NCI-H82 (cell line): ENCODE measurements around the gene KIF2C.
"Not testable (repeated sequence)": the region's sequence is repeated elsewhere in the genome, so short reads cannot be mapped to it uniquely, and the experiment has no call there.

ENCODE experiments used
- DNase-seq: peaks from one replicate; lab custom pipeline; 2025; lab: John Stamatoyannopoulos, UW

Gene KIF2C

DNA sequence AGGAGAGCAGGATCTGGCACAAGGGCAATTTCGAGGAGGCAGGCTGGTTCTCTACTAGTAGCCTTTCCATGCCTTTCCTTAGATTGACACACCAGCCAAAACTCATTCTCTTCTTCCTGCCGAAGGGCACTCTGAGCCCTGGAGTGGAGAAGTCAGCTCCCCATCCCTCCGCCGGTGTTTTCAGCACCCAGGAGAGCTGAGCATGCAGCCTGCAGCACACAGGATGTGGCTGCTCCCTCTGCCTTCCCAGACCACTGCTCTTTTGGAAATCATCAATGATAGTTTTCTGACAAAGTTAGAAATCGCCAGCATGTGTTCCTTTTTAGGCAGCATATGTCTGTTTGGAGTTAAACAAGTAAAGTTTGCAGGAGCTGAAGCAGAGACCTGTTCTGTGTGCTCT, 20.3 kb upstream of the KIF2C start:
- no peak for DNase-seq

DNA sequence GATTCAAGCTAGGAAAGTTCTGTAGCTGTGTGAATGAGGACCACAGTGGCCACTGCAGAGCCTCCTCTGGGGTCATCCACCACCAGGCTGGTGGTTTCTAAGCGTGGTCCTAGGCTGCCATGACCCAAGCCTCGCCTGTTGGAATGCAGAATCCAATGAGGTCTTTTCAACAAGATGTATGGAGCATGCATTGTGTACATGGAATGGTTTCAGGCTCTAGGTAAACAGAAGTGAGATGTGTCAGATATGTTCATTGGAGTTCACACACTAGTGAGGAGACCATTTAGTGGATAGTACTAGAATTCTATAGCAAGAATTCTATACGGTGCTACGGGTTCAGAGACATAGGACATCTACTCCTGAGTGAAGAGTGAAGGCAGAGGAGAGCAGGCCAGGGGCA, 19.4 kb upstream of the KIF2C start:
- DNase-seq = no peak

DNA sequence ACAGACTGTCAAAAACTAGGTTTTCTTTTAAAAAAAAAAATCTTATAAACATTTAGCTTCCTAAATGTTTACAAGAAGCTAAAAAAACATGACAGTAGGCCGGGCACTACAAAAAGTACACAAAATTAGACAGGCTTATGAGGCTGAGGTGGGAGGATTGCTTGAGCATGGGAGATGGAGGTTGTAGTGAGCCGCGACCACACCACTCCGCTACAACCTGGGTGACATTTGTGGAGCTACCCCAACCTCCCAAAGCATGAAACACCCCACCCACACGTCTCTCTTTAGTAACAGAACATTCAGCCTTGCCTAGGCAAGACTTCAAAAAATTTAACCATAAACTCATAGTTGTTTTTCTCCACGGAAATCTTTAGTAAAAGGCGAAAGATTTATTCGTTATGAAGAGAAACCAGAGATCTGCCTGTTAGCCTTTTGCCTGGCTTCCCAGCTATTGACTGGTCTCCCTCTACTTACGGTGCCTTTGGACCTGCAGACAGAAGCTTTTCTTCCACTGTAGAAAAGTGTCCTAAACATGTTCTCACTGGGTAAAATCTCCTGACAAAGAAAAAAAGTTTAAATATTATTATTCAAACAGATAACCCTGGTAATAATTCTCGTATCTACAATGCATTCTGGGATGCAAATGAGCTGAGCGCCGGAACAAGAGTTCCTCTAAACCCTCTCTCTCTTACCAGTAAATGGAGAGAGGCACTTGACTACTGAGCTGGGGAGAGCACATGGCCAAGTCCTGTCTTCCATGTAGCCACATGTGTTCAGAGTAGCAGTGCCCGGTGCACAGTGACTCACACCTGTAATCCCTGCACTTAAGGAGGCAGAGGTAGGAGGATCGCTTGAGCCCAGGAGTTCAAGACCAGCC, 17.9 kb upstream of the KIF2C start:
- peak; percentile 99 for DNase-seq

DNA sequence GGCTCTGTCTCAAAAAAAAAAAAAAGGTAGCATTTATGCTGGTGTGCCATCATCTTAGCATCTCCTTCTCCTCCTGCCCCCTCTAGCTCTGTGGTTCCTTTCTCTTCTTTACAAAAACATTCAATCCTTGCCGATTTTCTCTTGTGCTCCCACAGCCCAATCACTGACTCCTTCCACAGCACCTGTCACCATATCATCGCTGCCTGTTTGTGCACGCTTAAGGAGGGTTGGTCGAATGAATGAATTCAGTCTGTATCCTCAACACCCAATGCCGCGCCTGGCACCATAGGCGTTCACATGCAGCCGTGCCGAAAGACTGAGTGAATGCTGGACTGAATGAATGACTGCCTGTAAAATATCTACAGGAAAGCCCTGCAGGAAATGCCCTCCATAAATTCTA, 16.6 kb upstream of the KIF2C start:
- DNase-seq = no peak

DNA sequence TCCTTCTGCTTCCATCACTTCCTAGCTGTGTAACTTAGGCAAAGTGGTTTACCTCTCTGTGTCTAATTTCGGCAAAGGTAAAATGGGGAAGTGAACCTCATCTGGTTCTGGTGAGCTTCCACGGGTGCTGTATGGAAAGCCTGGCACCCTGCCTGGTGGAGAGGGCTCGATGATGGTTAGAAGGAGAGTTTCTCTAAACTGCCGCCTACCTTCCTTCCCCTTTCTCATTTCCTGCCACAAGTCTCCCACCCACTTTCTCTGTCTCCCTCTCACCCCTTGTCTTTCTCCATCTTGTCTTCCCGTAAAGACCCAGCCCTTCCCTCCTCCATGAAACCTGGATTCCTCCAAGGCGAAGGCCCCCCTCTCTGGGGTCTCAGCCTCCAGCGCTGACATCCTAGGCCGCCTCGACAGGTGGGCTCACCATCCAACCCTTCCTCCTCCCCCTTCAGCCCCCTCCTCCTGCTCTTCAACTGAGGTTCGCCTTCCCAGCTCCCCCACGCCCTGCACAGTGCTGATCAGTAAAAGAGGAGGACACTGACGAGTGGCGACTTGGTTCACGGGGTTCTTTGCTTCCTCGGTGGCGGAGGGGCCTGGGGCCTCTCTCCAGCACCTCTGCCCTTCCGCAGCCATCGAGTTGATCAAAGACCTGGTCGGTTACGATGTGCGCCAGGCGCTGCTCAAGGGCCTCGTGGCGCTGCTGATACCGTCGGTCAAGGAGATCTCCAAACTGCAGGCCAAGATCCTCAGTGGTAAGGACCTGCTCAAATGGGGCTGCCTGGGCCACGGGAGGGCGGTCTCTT, 15.9 kb upstream of the KIF2C start:
- DNase-seq = no peak

DNA sequence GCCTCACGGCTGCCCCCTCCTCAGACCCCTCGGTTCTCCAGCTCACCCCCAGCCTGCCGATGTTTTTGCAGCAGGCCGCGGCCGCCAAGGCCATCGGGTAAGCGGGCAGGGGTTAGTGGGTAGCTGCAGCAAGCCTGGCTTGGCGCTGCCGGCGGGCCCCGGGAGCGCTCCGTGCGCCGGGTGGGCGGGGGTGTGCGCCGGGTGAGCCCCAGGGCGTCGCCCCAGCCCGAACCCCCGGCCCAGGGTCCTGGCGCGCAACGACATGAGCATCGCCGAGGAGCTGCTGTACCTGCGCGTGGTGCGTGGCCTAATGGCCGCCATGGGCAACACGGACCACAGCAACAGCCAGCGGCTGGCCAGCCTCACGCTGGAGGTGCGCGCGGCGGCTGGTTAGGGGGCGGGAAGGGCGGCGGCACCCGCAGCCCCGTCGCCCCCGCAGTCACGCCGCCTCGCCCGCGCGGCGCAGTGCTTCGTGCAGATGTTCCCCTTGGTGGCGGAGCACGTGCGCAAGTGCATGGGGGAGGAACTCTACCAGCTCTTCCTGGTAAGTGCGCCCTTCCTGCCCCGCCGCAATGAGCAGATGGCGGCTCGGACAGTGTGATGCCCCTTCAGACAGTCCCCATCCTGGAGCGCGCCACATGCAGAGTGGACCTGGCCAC, 15.2 kb upstream of the KIF2C start:
- no peak for DNase-seq

DNA sequence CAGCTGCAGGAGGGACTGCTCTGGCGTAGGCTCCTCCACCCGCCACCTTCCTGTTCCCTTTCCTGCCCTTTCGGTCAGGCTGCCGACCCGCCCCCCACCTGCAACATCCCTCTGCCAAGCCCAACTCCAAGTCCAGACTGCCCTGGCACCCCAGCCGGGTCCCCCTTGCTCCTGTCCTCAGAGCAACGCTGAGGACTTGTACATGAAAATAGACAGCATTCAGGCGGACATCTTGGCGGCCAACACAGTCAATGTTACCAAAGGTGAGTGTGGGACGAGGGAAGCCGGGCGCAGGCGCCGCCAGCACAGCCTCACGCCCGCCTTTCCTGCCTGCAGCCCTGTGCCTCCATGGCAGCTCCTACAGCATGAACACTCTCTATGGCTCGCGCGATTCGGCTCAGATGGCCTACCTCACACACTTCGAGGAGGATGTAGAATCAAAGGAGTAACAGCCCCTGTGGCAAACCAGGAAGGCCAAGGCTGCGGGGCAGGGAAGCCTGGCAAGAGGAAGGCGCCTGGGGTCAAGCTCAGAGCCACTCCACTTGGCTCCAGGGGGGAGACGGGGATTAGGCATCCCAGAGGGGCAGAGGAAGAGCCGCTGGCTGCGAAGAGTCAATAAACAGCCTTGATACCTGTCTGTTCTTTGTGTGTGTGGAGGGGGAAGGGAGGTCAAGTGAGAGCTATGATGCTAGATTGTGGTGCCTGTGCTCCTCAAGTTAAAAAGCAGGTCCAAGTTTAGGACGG, 14.5 kb upstream of the KIF2C start:
- DNase-seq = peak; percentile 30

DNA sequence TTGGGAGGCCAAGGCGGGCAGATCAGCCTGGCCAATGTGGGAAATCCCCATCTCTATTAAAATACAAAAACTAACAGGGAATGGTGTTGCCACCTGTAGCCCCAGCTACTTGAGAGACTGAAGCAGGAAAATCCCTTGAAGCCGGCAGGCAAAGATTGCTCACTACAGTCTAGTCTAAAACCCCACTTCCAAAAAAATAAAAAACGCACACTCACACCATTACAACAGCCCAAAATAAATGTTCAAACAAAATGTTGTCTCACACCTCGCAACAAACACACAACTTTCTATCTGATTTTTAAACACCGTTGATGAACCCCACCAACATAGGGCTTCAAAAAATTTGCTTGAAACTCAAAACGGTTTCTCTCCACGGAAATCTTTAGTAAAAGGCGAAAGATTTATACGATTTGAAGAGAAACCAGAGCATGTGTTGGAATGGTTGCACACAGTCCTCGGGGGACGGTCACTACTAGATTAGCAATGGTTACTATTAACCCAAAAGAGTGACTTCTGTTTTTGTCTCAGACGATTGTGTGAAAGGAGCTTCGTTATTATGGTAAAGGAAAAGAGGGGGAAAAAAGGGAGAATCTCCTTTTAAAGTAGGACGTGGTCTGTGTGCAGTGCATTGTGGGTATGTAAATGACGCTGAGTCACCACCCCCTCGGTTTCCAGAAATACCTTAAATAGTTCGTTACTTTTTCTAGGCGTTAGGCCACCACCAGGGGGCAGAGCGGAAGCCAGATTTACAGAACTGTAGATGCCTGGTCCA, 8.7 kb upstream of the KIF2C start, which contains the start of gene RNU5D-1:
Gene RNU5D-1 (minus strand): TSS at position 430 of the 772 bp plus-strand sequence.
- peak; percentile 99 for DNase-seq

DNA sequence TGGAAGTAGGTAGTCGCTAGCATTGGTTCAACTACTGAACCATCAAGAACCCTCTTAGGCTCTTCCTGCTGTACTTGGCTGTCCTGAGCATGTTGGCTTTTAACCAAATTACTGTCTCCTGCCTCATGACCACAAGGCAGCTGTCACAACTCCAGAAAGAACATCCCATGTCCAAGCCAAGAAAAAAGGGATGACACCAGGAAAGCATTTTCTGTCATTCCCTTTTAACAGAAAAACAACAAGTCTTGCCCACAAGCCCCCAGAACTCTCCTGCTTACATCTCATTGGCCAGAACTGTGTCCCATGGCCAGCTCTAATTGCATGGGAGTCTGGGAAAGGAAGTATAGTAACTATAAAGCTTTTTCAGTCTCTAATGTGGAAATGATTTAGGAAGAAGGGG, 6.3 kb upstream of the KIF2C start:
- no peak for DNase-seq

DNA sequence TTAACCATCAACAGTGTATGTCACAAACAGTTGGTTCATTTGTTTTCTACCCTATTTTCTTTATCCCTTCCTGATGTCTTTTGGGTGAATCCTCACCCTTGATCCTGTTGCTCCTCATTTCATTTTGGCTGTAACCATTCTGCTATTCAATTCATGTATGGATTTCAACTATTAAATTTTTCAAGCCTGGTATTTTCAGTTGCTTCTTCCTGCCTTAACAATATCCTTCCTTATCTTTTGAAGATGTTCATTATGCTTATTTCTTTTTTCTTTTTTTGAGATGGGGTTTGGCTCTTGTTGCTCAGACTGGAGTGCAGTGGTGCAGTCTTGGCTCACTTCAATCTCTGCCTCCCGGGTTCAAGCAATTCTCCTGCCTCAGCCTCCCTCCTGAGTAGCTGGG, 5.9 kb upstream of the KIF2C start:
- no peak for DNase-seq

DNA sequence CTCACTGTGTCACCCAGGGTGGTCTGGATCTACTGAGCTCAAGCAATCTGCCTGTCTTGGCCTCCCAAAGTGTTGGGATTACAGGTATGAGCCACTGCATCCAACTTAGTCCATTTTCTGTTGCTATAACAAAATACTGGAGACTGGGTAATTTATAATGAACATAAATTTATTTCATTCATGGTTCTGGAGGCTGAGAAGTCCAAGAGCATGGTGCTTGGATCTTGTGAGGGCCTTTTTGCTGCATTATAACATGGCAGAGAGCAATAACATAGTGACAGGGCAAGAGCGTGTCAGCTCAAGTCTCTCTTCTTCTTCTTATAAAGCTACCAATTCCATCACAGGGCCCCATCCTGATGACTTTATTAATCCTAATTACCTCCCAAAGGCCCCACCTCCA, 3.6 kb upstream of the KIF2C start:
- no peak for DNase-seq

DNA sequence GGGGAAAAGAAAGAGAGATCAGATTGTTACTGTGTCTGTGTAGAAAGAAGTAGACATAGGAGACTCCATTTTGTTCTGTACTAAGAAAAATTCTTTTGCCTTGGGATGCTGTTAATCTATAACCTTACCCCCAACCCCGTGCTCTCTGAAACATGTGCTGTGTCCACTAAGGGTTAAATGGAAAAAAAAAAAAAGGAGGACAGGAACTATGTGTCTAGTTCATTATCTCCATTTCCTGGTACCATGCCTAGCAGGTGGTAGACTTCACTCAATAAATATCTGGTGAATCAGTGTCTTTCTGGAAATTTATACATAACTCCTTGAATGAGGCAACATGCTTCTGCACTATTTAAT, 707 bp upstream of the KIF2C start:
- not testable (repeated sequence) for DNase-seq

DNA sequence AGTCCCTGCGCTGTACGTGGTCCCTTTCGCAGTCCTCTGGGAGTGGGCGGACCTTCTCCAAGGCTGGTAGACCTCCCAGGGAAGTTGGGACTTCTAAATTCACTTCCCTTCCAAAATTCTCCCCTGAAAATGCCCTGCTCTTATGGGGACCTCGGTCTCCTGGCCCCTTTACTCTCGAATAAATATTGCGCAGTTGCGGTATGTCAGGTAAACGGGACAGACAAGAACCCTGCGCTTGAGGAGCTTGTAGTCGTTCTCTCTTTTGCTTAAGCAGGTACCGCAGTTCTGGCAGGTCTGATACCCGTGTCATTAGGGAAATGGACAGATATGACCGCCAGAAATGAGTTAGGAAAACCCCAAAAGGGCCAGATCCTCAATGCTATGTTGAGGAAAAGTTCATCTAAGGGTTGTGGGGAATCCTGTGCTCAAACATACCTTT, 561 bp downstream of the KIF2C start:
- DNase-seq = peak; percentile 53

DNA sequence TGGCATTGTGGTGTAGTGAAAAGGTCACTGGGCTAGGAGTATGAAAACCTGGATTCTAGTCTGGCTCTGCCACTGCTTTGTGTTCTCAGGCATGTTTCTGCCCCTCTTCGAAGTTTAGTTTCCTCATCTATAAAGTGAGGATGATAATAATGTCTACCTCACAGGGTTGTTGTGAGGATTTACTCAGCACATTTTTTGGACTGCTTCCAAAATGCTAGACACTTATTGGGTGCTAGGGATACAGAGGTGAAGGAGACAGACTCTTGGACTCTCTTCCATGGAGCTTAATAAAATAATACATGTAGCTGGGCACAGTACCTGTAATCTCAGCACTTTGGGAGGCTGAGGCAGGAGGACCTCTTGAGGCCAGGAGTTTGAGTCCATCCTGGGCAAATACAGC, 3.6 kb downstream of the KIF2C start:
- no peak for DNase-seq

DNA sequence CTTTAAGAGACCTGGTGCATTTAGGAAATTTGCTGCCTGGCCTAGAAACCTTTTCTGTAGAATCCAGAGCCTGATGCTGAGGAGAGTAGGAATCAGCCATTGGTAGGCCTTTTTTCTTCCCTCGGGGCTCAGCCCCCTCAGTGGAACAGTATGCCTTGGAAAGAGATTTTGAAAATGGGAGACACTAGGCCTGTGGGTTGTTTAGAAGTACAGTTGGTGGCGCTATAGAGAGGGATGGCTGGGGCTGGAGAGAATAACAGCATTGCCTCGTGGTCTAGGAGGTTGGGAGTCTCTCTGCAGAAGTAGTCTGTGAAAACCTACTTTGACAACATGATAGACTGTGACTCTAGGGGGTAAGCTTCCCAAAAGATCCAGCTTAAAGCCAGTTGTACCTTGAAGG, 8.2 kb downstream of the KIF2C start:
- DNase-seq = peak; percentile 17

DNA sequence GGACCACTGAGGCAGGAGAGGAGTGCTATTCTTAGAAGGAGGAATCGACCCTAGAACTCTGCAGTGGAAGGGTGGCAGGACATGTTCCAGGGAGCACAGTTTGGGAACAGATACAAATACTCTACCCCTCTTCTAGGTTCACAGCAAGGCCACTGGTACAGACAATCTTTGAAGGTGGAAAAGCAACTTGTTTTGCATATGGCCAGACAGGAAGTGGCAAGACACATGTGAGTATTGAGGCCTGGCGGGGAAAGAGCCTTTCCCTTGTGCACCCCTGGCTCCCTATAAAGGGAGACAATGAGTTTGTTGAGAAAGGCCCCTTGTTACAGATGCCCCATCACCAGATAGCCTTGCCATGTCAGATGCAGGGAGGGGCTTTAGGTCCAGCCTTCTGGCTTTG, 17.8 kb downstream of the KIF2C start:
- no peak for DNase-seq

DNA sequence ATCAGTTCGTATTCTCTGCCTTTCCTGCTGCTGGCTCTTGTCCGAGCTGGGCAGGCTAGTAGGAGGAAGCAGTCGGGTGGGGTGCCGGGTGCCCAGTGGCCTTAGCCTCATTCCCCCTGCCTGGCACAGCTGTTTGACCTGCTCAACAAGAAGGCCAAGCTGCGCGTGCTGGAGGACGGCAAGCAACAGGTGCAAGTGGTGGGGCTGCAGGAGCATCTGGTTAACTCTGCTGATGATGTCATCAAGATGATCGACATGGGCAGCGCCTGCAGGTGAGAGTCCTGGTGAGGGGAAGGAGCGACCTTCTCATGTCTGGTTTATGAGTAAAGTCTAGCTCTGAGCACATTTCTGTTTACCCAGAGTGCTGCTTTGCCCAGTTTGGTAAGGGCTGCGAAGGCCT, 19.4 kb downstream of the KIF2C start:
- DNase-seq = no peak

DNA sequence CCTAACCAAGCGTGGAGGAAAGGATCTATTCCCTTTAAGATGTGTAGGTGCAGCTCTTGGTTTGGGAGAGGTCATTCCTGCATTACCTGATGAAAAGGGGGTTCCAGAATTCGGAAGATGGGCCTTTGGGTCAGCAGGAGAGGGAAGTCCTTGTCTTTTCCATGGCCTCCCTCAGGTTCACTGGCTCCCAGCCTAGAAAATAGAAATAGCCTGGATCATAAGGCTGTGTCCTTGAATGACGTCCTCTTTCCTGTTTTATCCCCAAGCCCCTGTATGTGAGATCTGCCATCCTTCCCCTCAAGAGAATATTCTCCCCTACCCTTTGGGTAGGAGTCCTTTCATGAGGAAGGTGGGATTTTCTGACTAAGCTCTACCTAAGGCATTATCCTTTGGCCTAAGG, 21.2 kb downstream of the KIF2C start:
- DNase-seq = no peak

DNA sequence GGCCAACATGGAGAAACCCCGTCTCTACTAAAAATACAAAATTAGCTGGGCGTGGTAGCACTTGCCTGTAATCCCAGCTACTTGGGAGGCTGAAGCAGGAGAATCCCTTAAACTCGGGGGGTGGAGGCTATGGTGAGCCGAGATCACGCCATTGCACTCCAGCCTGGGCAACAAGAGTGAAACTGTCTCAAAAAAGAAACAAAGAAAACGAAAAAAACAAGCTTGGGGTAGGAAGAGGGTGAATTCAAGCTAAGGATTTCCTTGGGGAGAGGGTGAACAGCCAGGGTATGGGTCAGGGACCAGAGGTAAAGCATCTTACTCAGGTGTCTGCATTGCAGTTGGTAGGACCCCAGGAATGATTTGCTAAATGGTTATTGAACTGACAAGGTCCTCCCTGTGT, 26.8 kb downstream of the KIF2C start:
- DNase-seq = not testable (repeated sequence)

DNA sequence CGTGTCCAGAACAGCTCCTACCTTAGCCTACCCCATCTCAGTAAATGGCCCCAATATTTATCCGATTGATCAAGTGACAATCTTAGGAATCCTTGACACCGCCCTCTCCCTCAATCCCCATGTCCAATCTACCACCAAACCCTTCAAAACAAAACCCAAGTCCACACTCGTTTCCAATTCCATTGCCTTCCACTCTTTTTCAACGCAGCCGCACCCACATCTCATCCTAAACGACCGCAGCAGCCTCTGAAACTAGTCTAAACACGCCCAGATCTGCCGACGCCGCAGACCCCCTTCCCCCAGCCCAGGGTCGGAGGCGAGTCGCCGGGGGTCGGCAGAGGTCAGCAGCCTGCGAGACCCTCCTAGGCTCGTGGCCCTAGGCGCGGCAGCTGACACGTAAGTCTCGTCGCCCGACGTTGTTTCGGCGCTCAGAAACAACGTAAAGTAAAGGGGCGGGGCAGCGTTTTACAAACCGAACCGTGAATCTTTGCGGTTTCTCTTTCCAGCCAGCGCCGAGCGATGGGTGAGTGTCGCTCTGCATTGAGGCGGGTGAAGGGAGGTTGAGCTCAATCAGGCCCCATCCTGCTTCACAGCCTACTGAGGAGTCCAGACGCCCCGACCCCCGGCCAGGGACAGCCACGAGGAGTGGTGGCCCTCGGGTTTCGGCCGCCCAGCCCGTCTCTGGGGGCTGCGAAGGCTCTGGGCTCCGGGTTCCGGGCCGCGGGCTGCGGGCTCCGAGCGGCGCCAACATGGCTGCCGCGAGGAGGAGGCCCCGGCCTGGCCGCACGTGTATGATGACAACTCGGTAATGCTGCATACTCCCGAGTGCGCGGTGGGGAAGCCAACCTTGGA, 35.7 kb downstream of the KIF2C start, which contains the start of gene RPS8:
Gene RPS8 (plus strand): TSS at position 463 of the 852 bp plus-strand sequence. CDS start 57 bp downstream, at position 520.
- DNase-seq = peak; percentile 98
